ENCODE data around the gene WRNIP1. TPM values are rescaled to one million over a fixed set of nuclear protein-coding genes. Genes with fewer than 3 reads are reported as not detected.
A peak's percentile ranks its signal among the peaks of the same experiment; 100 is the strongest.

Gene WRNIP1
- total RNA-seq, 1 experiment from 2014 or later = 38.1 TPM

DNA sequence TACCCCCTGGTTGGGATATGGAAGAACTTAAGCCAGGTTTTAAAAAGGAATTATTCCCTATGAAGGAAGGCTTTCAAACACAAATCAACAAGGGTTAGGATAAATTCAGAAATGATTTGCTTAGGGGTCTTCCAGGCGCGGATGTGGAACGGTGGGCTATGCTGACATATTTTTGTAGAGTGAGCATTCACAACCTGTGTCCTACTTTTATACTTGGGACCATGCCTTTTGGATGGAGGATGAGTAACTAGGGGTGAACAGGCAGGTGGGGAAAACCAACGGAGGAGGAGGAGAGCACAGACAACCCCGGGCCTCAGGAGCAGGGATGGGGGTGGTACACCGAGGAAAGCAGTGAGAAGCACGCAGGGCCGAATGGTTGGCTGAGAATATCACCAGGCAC is 20.4 kb upstream of the WRNIP1 start:
- Histone ChIP-seq H2BK12ac (ENCODE audit: insufficient read length, low read depth, low read length) (no peak overlapping the region), H2BK15ac (ENCODE audit: low read depth, low read length) (no peak overlapping the region), H3K23ac (ENCODE audit: insufficient read length, low read depth, low read length) (no peak overlapping the region), H2BK120ac (ENCODE audit: low read depth, low read length, poor library complexity, severe bottlenecking) (no peak overlapping the region), H3K4ac (ENCODE audit: low read depth, low read length) (no peak overlapping the region), H2AFZ (ENCODE audit: low read length) (no peak overlapping the region), H3K4me1 (ENCODE audit: insufficient read depth, low read length) (no peaks in the 10 kb centered on the region), H3K23me2 (ENCODE audit: insufficient read length, low read depth, low read length, poor library complexity, severe bottlenecking) (no peaks in the 10 kb centered on the region), H3K4me2 (ENCODE audit: insufficient read depth, insufficient read length, low read length) (no peak overlapping the region), H3K27me3 (ENCODE audit: insufficient read depth, low read length) (no peaks in the 10 kb centered on the region), H3T11ph (ENCODE audit: low read length) (no peak overlapping the region), H2AK5ac (ENCODE audit: insufficient read length, low read length) (no peak overlapping the region), H2BK20ac (ENCODE audit: low read depth, low read length, poor library complexity, severe bottlenecking) (no peak overlapping the region), H3K14ac (ENCODE audit: insufficient read depth, low read length) (no peak overlapping the region), H3K27ac (ENCODE audit: insufficient read length, low read depth, low read length) (no peak overlapping the region), H4K20me1 (ENCODE audit: control insufficient read depth, insufficient read depth, insufficient read length) (no peaks in the 10 kb centered on the region), H2BK5ac (ENCODE audit: insufficient read length, low read length) (no peak overlapping the region), H4K5ac (ENCODE audit: insufficient read length, low read depth, low read length) (no peak overlapping the region), H3K79me1 (ENCODE audit: insufficient read depth, low read depth, low read length, poor library complexity, severe bottlenecking) (no peaks in the 10 kb centered on the region), H3K18ac (ENCODE audit: insufficient read length, low read depth, low read length) (no peak overlapping the region), H3K9me3 (ENCODE audit: control insufficient read depth, low read depth, low read length) (no peaks in the 10 kb centered on the region), H3K56ac (ENCODE audit: insufficient read length, low read depth, low read length) (no peak overlapping the region), H4K8ac (replicated peaks; ENCODE audit: insufficient read length, low read depth, low read length) (no peak overlapping the region), H3K79me2 (ENCODE audit: insufficient read depth, low read length) (no peaks in the 10 kb centered on the region), H3K9ac (ENCODE audit: extremely low read depth, insufficient read length, low read length) (no peak overlapping the region), H4K91ac (ENCODE audit: insufficient read length, low read depth, low read length) (no peak overlapping the region)
- Mint-ChIP-seq H3K27ac (peak overlapping the region in 2 of 3 experiments; percentile 16 to 24; a peak in 2 of 7 replicates), H3K36me3 (ENCODE audit: insufficient read depth in 1 of 3, low read depth in 3 of 3) (no peaks in the 10 kb centered on the region), H3K4me3 (no peak overlapping the region), H3K4me1 (peaks cover 25 to 28% of the 10 kb centered on the region in 2 experiments), H3K27me3 (ENCODE audit: low read depth) (peaks cover 6% of the 10 kb centered on the region), H3K9me3 (no peaks in the 10 kb centered on the region)
- WGBS (ENCODE audit: extremely low coverage, insufficient read length, low lambda C conversion rate) = no CpG with 5 or more reads among the region's 8 CpGs
- TF ChIP-seq, protein P1, sequence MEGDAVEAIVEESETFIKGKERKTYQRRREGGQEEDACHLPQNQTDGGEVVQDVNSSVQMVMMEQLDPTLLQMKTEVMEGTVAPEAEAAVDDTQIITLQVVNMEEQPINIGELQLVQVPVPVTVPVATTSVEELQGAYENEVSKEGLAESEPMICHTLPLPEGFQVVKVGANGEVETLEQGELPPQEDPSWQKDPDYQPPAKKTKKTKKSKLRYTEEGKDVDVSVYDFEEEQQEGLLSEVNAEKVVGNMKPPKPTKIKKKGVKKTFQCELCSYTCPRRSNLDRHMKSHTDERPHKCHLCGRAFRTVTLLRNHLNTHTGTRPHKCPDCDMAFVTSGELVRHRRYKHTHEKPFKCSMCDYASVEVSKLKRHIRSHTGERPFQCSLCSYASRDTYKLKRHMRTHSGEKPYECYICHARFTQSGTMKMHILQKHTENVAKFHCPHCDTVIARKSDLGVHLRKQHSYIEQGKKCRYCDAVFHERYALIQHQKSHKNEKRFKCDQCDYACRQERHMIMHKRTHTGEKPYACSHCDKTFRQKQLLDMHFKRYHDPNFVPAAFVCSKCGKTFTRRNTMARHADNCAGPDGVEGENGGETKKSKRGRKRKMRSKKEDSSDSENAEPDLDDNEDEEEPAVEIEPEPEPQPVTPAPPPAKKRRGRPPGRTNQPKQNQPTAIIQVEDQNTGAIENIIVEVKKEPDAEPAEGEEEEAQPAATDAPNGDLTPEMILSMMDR (conservative IDR thresholded peaks at IDR 0.05) = no peak
- DNase-seq = no peak
